Right renal pelvis (tissue), 4 donors: Measurements from ENCODE around the gene THEMIS2. TPM values are rescaled to one million over a fixed set of nuclear protein-coding genes. Genes with fewer than 3 reads are reported as not detected.

Experiments
- polyA plus RNA-seq, 4 donors: library from polyadenylated mRNA; unstranded; fragments of 120-200 nt; gene quantifications; one replicate each; pipeline ENCODE4 v1.2.1, GENCODE V29; 2013; ENCODE audit not compliant: insufficient read length in 4 of 4

The THEMIS2 gene
- polyA plus RNA-seq, 4 donors = 2.8 to 4.6 (median 3.3) TPM

Other genes with a start within 250 kb of the THEMIS2 start
- 1 to 10 TPM; 1.4 to 2.1 (median 1.8) TPM for gene FGR, start 237.4 kb upstream of the THEMIS2 start, polyA plus RNA-seq
- 10 to 100 TPM; 20.1 to 25.1 (median 22.5) TPM for gene IFI6, start 200.4 kb upstream of the THEMIS2 start, polyA plus RNA-seq
- 10 to 100 TPM; 11.4 to 14.7 (median 13.7) TPM for gene FAM76A, start 146.6 kb upstream of the THEMIS2 start, polyA plus RNA-seq
- gene STX12, start 99.3 kb upstream of the THEMIS2 start, polyA plus RNA-seq = 10 to 100 TPM; 43.3 to 56.3 (median 51.7) TPM
- 10 to 100 TPM; 53.7 to 61.7 (median 58.1) TPM for gene PPP1R8, start 41.8 kb upstream of the THEMIS2 start, polyA plus RNA-seq
- gene RPA2, start 42.0 kb downstream of the THEMIS2 start, polyA plus RNA-seq = 10 to 100 TPM; 61.7 to 73.5 (median 68.3) TPM
- gene SMPDL3B, start 62.5 kb downstream of the THEMIS2 start, polyA plus RNA-seq = 10 to 100 TPM; 11.6 to 15.8 (median 12.1) TPM
- gene XKR8, start 87.4 kb downstream of the THEMIS2 start, polyA plus RNA-seq = 1 to 10 TPM; 8.7 to 9.8 (median 8.9) TPM
- 10 to 100 TPM; 46.6 to 57.0 (median 55.1) TPM for gene EYA3, start 216.1 kb downstream of the THEMIS2 start, polyA plus RNA-seq